HG03439 (cell line): ENCODE measurements around the gene RNF224.

Experiments used
- ATAC-seq: cut with Tn5 transposase; IDR thresholded peaks from one replicate; pipeline ENCODE4 v1.9.1; 2021; ENCODE audit warnings: mild to moderate bottlenecking, moderate library complexity; ENCODE audit not compliant: unreplicated experiment

Gene RNF224

GRCh38 chr9:137269231-137269772 lies 42.0 kb downstream of the RNF224 start:
- ATAC-seq: no peak

- no peak for ATAC-seq
Measured at GRCh38 chr9:137270929-137271695, 43.8 kb downstream of the RNF224 start.

GRCh38 chr9:137271696-137272076 lies 44.4 kb downstream of the RNF224 start:
- ATAC-seq: no peak

GRCh38 chr9:137272241-137273094 lies 45.2 kb downstream of the RNF224 start:
- ATAC-seq: no peak

GRCh38 chr9:137273095-137273490 lies 45.8 kb downstream of the RNF224 start:
- no peak for ATAC-seq

GRCh38 chr9:137273611-137274320 lies 46.5 kb downstream of the RNF224 start:
- no peak for ATAC-seq

- ATAC-seq: no peak
Measured at GRCh38 chr9:137275203-137275587, 47.9 kb downstream of the RNF224 start.

GRCh38 chr9:137275588-137276472 lies 48.5 kb downstream of the RNF224 start:
- ATAC-seq: no peak

- ATAC-seq: no peak
Measured at GRCh38 chr9:137276473-137277328, 49.4 kb downstream of the RNF224 start.

- peak; percentile 62 for ATAC-seq
Measured at GRCh38 chr9:137277329-137278041, 50.2 kb downstream of the RNF224 start, which contains the start of gene TOR4A. Gene TOR4A (plus strand): TSS chr9:137277726. CDS start chr9:137278690, 964 bp downstream.

GRCh38 chr9:137278061-137278701 lies 50.9 kb downstream of the RNF224 start:
- ATAC-seq: peak; percentile 2
